ENCODE results near the gene DDX43.
A peak's percentile ranks its signal among the peaks of the same experiment; 100 is the strongest.
"Not testable (repeated sequence)": the region's sequence is repeated elsewhere in the genome, so short reads cannot be mapped to it uniquely, and the experiment has no call there.

Gene DDX43

GRCh38 chr6:73413102-73413501, 18.5 kb downstream of the DDX43 start:
- DNase-seq (ENCODE audit: low spot score in 2 of 2) (no peak), ATAC-seq (ENCODE audit: low read depth) (no peak)
- peaks cover 14% of the 10 kb centered on the region for H3K36me3 Mint-ChIP-seq
- H3K27ac Mint-ChIP-seq: no peak overlapping the region
- no peak overlapping the region for H3K4me3 Mint-ChIP-seq
- H3K27me3 Mint-ChIP-seq: no peaks in the 10 kb centered on the region
- H3K4me1 Mint-ChIP-seq: no peaks in the 10 kb centered on the region
- H3K9me3 Mint-ChIP-seq: no peaks in the 10 kb centered on the region

GRCh38 chr6:73418081-73418741, 23.6 kb downstream of the DDX43 start:
- Mint-ChIP-seq H3K27ac (peak overlapping the region; percentile 45), H3K4me1 (no peaks in the 10 kb centered on the region), H3K36me3 (peaks cover 21% of the 10 kb centered on the region), H3K27me3 (no peaks in the 10 kb centered on the region), H3K9me3 (no peaks in the 10 kb centered on the region), H3K4me3 (no peak overlapping the region)
- DNase-seq (ENCODE audit: low spot score in 2 of 2) (no peak), ATAC-seq (ENCODE audit: low read depth) (no peak)

GRCh38 chr6:73421534-73421933, 26.9 kb downstream of the DDX43 start:
- no peaks in the 10 kb centered on the region for H3K4me1 Mint-ChIP-seq
- peak overlapping the region; percentile 11 for H3K27ac Mint-ChIP-seq
- ATAC-seq (ENCODE audit: low read depth) (no peak), DNase-seq (ENCODE audit: low spot score in 2 of 2) (no peak)
- no peak overlapping the region for H3K4me3 Mint-ChIP-seq
- H3K9me3 Mint-ChIP-seq: no peaks in the 10 kb centered on the region
- H3K27me3 Mint-ChIP-seq: no peaks in the 10 kb centered on the region
- H3K36me3 Mint-ChIP-seq: peaks cover 11% of the 10 kb centered on the region

GRCh38 chr6:73435236-73435635, 40.6 kb downstream of the DDX43 start:
- peaks cover 18% of the 10 kb centered on the region for H3K36me3 Mint-ChIP-seq
- H3K27ac Mint-ChIP-seq: no peak overlapping the region
- H3K4me3 Mint-ChIP-seq: no peak overlapping the region
- H3K9me3 Mint-ChIP-seq: no peaks in the 10 kb centered on the region
- H3K4me1 Mint-ChIP-seq: peaks cover 9% of the 10 kb centered on the region
- ATAC-seq (ENCODE audit: low read depth): no peak
- no peak for DNase-seq (ENCODE audit: low spot score in 2 of 2)
- no peaks in the 10 kb centered on the region for H3K27me3 Mint-ChIP-seq

GRCh38 chr6:73443555-73443954, 48.9 kb downstream of the DDX43 start:
- DNase-seq (ENCODE audit: low spot score in 2 of 2): no peak
- Mint-ChIP-seq H3K27ac (peak overlapping the region; percentile 45), H3K4me1 (peaks cover 29% of the 10 kb centered on the region), H3K4me3 (no peak overlapping the region), H3K27me3 (no peaks in the 10 kb centered on the region), H3K36me3 (peaks cover 22% of the 10 kb centered on the region), H3K9me3 (no peaks in the 10 kb centered on the region)
- ATAC-seq (ENCODE audit: low read depth): no peak

- Mint-ChIP-seq H3K4me3 (peak overlapping the region; percentile 93), H3K4me1 (peaks cover 17% of the 10 kb centered on the region), H3K9me3 (no peaks in the 10 kb centered on the region), H3K27ac (peak overlapping the region; percentile 79), H3K36me3 (peaks cover 6% of the 10 kb centered on the region), H3K27me3 (no peaks in the 10 kb centered on the region)
- DNase-seq (ENCODE audit: low spot score in 2 of 2) (peak; percentile 44 to 63), ATAC-seq (ENCODE audit: low read depth) (peak; percentile 60)
These were observed 56.8 kb downstream of the DDX43 start for GRCh38 chr6:73451223-73452106.

- Mint-ChIP-seq H3K4me1 (peaks cover 17% of the 10 kb centered on the region), H3K4me3 (peak within 1 kb of the TSS; percentile 93), H3K27ac (peak within 1 kb of the TSS; percentile 79), H3K36me3 (peaks cover 6% of the 10 kb centered on the region), H3K27me3 (no peaks in the 10 kb centered on the region), H3K9me3 (no peaks in the 10 kb centered on the region)
- peak; percentile 67 to 72 for DNase-seq (ENCODE audit: low spot score in 2 of 2)
- peak; percentile 85 for ATAC-seq (ENCODE audit: low read depth)
These were observed 57.5 kb downstream of the DDX43 start, which contains the start of gene CGAS for GRCh38 chr6:73452107-73452461. TSS of gene CGAS (minus strand) at chr6:73452297. CDS start at chr6:73452181, 116 bp downstream.

GRCh38 chr6:73455865-73456629, 61.4 kb downstream of the DDX43 start:
- no peaks in the 10 kb centered on the region for H3K27me3 Mint-ChIP-seq
- peaks cover 3% of the 10 kb centered on the region for H3K4me1 Mint-ChIP-seq
- DNase-seq (ENCODE audit: low spot score in 2 of 2) (no peak), ATAC-seq (ENCODE audit: low read depth) (no peak)
- H3K4me3 Mint-ChIP-seq: no peak overlapping the region
- H3K9me3 Mint-ChIP-seq: no peaks in the 10 kb centered on the region
- peak overlapping the region; percentile 2 for H3K27ac Mint-ChIP-seq
- no peaks in the 10 kb centered on the region for H3K36me3 Mint-ChIP-seq

- not testable (repeated sequence) for H3K4me1 Mint-ChIP-seq; H3K9me3 Mint-ChIP-seq; ATAC-seq (ENCODE audit: low read depth); H3K36me3 Mint-ChIP-seq; H3K27ac Mint-ChIP-seq; DNase-seq (ENCODE audit: low spot score in 2 of 2); H3K4me3 Mint-ChIP-seq; H3K27me3 Mint-ChIP-seq
These were observed 64.8 kb downstream of the DDX43 start for GRCh38 chr6:73459474-73459873.

- ATAC-seq (ENCODE audit: low read depth): no peak
- peaks cover 5% of the 10 kb centered on the region for H3K4me1 Mint-ChIP-seq
- no peak overlapping the region for H3K27ac Mint-ChIP-seq
- no peaks in the 10 kb centered on the region for H3K27me3 Mint-ChIP-seq
- H3K9me3 Mint-ChIP-seq: no peaks in the 10 kb centered on the region
- no peak for DNase-seq (ENCODE audit: low spot score in 2 of 2)
- H3K36me3 Mint-ChIP-seq: no peaks in the 10 kb centered on the region
- H3K4me3 Mint-ChIP-seq: peak overlapping the region; percentile 41
These were observed 65.4 kb downstream of the DDX43 start for GRCh38 chr6:73460056-73460455.

- Mint-ChIP-seq H3K36me3 (peaks cover 6% of the 10 kb centered on the region), H3K9me3 (no peaks in the 10 kb centered on the region), H3K4me1 (peaks cover 2% of the 10 kb centered on the region), H3K4me3 (peak within 1 kb of the TSS; percentile 96), H3K27ac (peak within 1 kb of the TSS; percentile 96), H3K27me3 (no peaks in the 10 kb centered on the region)
- DNase-seq (ENCODE audit: low spot score in 2 of 2) (peak; percentile 62 to 68), ATAC-seq (ENCODE audit: low read depth) (peak; percentile 92)
These were observed 67.1 kb downstream of the DDX43 start, which contains the start of gene MTO1 for GRCh38 chr6:73461537-73462350. TSS of gene MTO1 (plus strand) at chr6:73461737. CDS start at chr6:73461855, 118 bp downstream.

Data from memory B cell (primary cell).